K562 (cell line): ENCODE results near the gene CRYBA1. TPM values are rescaled to one million over a fixed set of nuclear protein-coding genes. Genes with fewer than 3 reads are reported as not detected.
A peak's percentile ranks its signal among the peaks of the same experiment; 100 is the strongest.

Source experiments
- ATAC-seq: fragments of 200-7000 bp; cut with Tn5 transposase; 3 replicates; pipeline ENCODE4 v1.9.1; 2020; ENCODE audit warnings: moderate library complexity
- BruUV-seq: library from RNA; stranded (reverse); fragments of 400-500 nt; replicated peaks from 2 replicates; lab custom pipeline; 2021; lab: Mats Ljungman, UMichigan
- CTCF ChIA-PET: fragments of 300-600 bp; formaldehyde crosslinking; extraction: SDS; loops from one replicate; lab custom pipeline; 2021; ENCODE audit warnings: low intra/inter-chr PET ratio; lab: Yijun Ruan, JAX
- POLR2A ChIA-PET: fragments of 300-600, 350-650 bp; sonication (Branson Sonifier 250); formaldehyde crosslinking; extraction: SDS; loops from one replicate; lab custom pipeline; 2021; ENCODE audit warnings: antibody characterized with exemption, inconsistent platforms; lab: Yijun Ruan, JAX
- DNase-seq, 4 experiments: peaks; one replicate each; pipeline versions ENCODE4 v3.0.0 to v3.0.0-alpha.2; 2011 to 2018; ENCODE audit warnings: low spot score in 3 of 4, mixed read lengths in 3 of 4; ENCODE audit errors: extremely low read depth in 1 of 4
- FAIRE-seq: peaks from 2 replicates; lab custom pipeline; 2011; peaks lifted over from hg19 to GRCh38; lab: Jason Lieb, UNC
- H2AFZ ChIP-seq: 2 replicates; pipeline ENCODE4 v1.6.0; 2011; ENCODE audit warnings: low read depth, low read length, control low read depth, inconsistent platforms
- H3K27ac ChIP-seq: fragments of 200-600 bp; 3 replicates; pipeline ENCODE4 v1.8.0; 2011; ENCODE audit warnings: low read depth, mild to moderate bottlenecking, control low read depth, inconsistent platforms, low read length, moderate library complexity, mixed read lengths; ENCODE audit errors: extremely low read depth
- H3K27me3 ChIP-seq, 2 experiments: fragments of 300-600 bp in 1 of 2; 2 replicates in 1 of 2; 3 replicates in 1 of 2; pipeline versions ENCODE4 v1.6.0 to v1.8.0; 2011; ENCODE audit warnings: inconsistent platforms in 2 of 2, low read length in 2 of 2, mild to moderate bottlenecking in 1 of 2, mixed read lengths in 1 of 2, moderate library complexity in 1 of 2; ENCODE audit not compliant: control insufficient read depth in 2 of 2, insufficient read depth in 2 of 2
- H3K36me3 ChIP-seq: fragments of 300-600 bp; 3 replicates; pipeline ENCODE4 v1.8.0; 2011; ENCODE audit warnings: mild to moderate bottlenecking, low read length, inconsistent platforms; ENCODE audit not compliant: control insufficient read depth, insufficient read depth
- H3K4me1 ChIP-seq, 2 experiments: fragments of 200-600 bp in 1 of 2; replicated peaks in 1 of 2; 2 replicates in 1 of 2; 3 replicates in 1 of 2; pipeline versions ENCODE4 v1.5.1 to v1.8.0; 2011; ENCODE audit warnings: inconsistent platforms in 2 of 2, low read length in 2 of 2, mild to moderate bottlenecking in 1 of 2, mixed read lengths in 1 of 2, moderate library complexity in 1 of 2; ENCODE audit not compliant: control insufficient read depth in 2 of 2, insufficient read depth in 2 of 2
- H3K4me2 ChIP-seq: 2 replicates; pipeline ENCODE4 v1.6.1; 2011; ENCODE audit warnings: low read length, control low read depth, inconsistent platforms, mixed read lengths; ENCODE audit not compliant: insufficient read depth
- H3K4me3 ChIP-seq: fragments of 200-600 bp; sonication (generic), shearing (Covaris generic); 2 replicates; pipeline ENCODE4 v1.5.1; 2016; ENCODE audit warnings: control low read depth, inconsistent platforms
- H3K79me2 ChIP-seq: fragments of 200-600 bp; 3 replicates; pipeline ENCODE4 v1.8.0; 2011; ENCODE audit warnings: low read length, inconsistent platforms; ENCODE audit not compliant: control insufficient read depth, insufficient read depth
- H3K9ac ChIP-seq, 2 experiments: 2 replicates each; pipeline versions ENCODE4 v1.6.0 to v1.6.1; 2011; ENCODE audit warnings: low read depth in 2 of 2, low read length in 2 of 2, control low read depth in 1 of 2, inconsistent platforms in 1 of 2, mild to moderate bottlenecking in 1 of 2, mixed read lengths in 1 of 2; ENCODE audit not compliant: insufficient read depth in 1 of 2
- H3K9me1 ChIP-seq: one replicate; pipeline ENCODE4 v1.6.0; 2011; ENCODE audit warnings: inconsistent platforms, mild to moderate bottlenecking, low read length, moderate library complexity; ENCODE audit not compliant: control insufficient read depth, insufficient read depth
- H3K9me3 ChIP-seq: replicated peaks from 2 replicates; pipeline ENCODE4 v1.5.1; 2011; ENCODE audit warnings: low read depth, low read length, inconsistent platforms; ENCODE audit not compliant: control insufficient read depth, insufficient read depth
- H4K20me1 ChIP-seq: replicated peaks from 2 replicates; pipeline ENCODE4 v1.6.1; 2011; ENCODE audit warnings: low read length, inconsistent platforms, mixed read lengths; ENCODE audit not compliant: control insufficient read depth, insufficient read depth
- CEBPG ChIP-seq, 3 experiments: fragments of 200-800 bp in 1 of 3; sonication (Bioruptor generic) in 1 of 3; sonication (generic) in 1 of 3; formaldehyde crosslinking in 1 of 3; IDR thresholded peaks in 2 of 3; conservative IDR thresholded peaks in 1 of 3; 2 replicates each; pipeline versions ENCODE4 v1.6.1 to v1.8.0; 2016 to 2022; ENCODE audit warnings: missing compliant biosample characterization in 2 of 3, missing genetic modification characterization in 2 of 3, mild to moderate bottlenecking in 1 of 3, missing genetic modification reagents in 1 of 3
- CGGBP1 ChIP-seq: fragments of 250-450 bp; sonication (Bioruptor Pico); IDR thresholded peaks from 2 replicates; pipeline ENCODE4 v1.9.0; 2021; ENCODE audit warnings: mild to moderate bottlenecking
- FOXJ3 ChIP-seq: sonication (generic); formaldehyde crosslinking; IDR thresholded peaks from 2 replicates; pipeline ENCODE4 v1.4.0; 2020; ENCODE audit warnings: mild to moderate bottlenecking, missing genetic modification reagents
- SUPT5H ChIP-seq: fragments of 450-650 bp; IDR thresholded peaks from 2 replicates; pipeline ENCODE4 v1.6.1; 2016
- ZNF274 ChIP-seq: IDR thresholded peaks from 2 replicates; pipeline ENCODE4 v1.6.1; 2011; ENCODE audit warnings: low read depth, mild to moderate bottlenecking, low read length, moderate library complexity, borderline replicate concordance
- WGBS: fragments of 100-300 bp; shearing (Covaris generic); methylation state at CpG from one replicate; pipeline ENCODE4 v1.1.6; 2016; ENCODE audit warnings: low coverage, mixed read lengths; ENCODE audit not compliant: insufficient coverage; ENCODE audit errors: missing lambda C conversion rate; 5-methylcytosine and 5-hydroxymethylcytosine counted together
- in situ Hi-C: fragments of 300-500 bp; cut with MboI; formaldehyde crosslinking; loops from 4 replicates; pipeline ENCODE4 v1.15.0; 2018; ENCODE audit warnings: inconsistent platforms, mixed read lengths
- intact Hi-C: fragments of 100-400 bp; cut with micrococcal nuclease; formaldehyde crosslinking; loops from 2 replicates; pipeline ENCODE4 v1.14.2; 2022
- polyA plus RNA-seq, 8 experiments: library from polyadenylated mRNA; depleted of rRNA in 4 of 8; stranded (reverse) in 5 of 8; unstranded in 3 of 8; fragments of >200 nt; fragmentation: Nextera tagmentation in 2 of 8; fragmentation: Illumina TruSeq in 1 of 8; extraction: Ambion mirVana in 2 of 8; extraction: Trizol in 1 of 8; gene quantifications; 2 replicates each; pipeline versions ENCODE4 v1.2.1 to v1.2.3, GENCODE V29; 2011 to 2014; ENCODE audit warnings: inconsistent platforms in 1 of 8, missing spikeins in 1 of 8
- total RNA-seq, 7 experiments: library from RNA; depleted of rRNA in 6 of 7; stranded (reverse); fragments of >200 nt in 6 of 7; fragmentation: Illumina TruSeq in 2 of 7; extraction: Trizol in 2 of 7; gene quantifications; 2 replicates each; pipeline versions ENCODE4 v1.2.1 to v1.2.3, GENCODE V29; 2011 to 2021; ENCODE audit warnings: low replicate concordance in 1 of 7
- TF ChIP-seq, protein P1 (sequence below), 2 experiments: fragments of 450-650 bp; IDR thresholded peaks; 2 replicates each; pipeline ENCODE4 v1.6.1; 2018; ENCODE audit warnings: mild to moderate bottlenecking in 2 of 2, low read depth in 1 of 2; ENCODE audit not compliant: partially characterized antibody in 2 of 2

CRYBA1 gene
- total and polyA plus RNA-seq, 9 of the 15 experiments (the other 6 are each of a cell fraction or from before 2014, with no cell fraction given): not detected

DNA sequence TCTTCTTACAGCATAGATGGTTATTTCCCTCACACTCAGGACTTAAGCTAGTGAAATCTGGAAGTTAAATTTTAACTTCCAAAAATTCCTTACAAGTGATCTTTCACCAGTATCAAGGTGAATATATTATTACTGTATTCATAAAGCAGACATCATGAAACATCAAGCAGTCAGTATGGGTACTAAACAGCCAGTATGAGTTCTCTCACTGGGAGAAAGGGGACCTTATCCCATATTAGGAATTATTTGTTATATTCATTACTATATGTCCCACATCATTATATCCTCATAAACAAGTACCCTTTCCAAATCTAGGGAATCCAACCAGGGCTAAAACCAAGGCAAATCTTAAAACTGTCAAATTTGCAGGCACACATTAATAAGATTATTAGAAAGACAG lies 32.0 kb downstream of the CRYBA1 start:
- Histone ChIP-seq H3K9ac (no peak overlapping the region), H3K9me1 (peaks cover 4% of the 10 kb centered on the region), H4K20me1 (peaks cover 25% of the 10 kb centered on the region), H3K9me3 (no peaks in the 10 kb centered on the region), H3K4me2 (no peak overlapping the region), H3K79me2 (peaks cover 96% of the 10 kb centered on the region), H3K4me1 (no peaks in the 10 kb centered on the region; a peak in 1 of 5 replicates), H3K4me3 (no peak overlapping the region), H3K27ac (no peak overlapping the region), H3K27me3 (no peaks in the 10 kb centered on the region), H2AFZ (no peak overlapping the region), H3K36me3 (peaks cover 92% of the 10 kb centered on the region)
- ATAC-seq (no peak), DNase-seq (no peak), FAIRE-seq (no peak)
- TF ChIP-seq ZNF274: peak; percentile 83
- no peak for TF ChIP-seq CGGBP1
- in situ Hi-C loops: no loop called here
- POLR2A ChIA-PET: interaction anchor here (1.2 to 1.4 kb wide), 2 partner anchors 15 to 22 kb away, joined by 4 to 5 read pairs; partner anchors contain the start of gene NUFIP2
- BruUV-seq: no TSS peak
- intact Hi-C loops: no loop called here
- CTCF ChIA-PET: no interaction called here

DNA sequence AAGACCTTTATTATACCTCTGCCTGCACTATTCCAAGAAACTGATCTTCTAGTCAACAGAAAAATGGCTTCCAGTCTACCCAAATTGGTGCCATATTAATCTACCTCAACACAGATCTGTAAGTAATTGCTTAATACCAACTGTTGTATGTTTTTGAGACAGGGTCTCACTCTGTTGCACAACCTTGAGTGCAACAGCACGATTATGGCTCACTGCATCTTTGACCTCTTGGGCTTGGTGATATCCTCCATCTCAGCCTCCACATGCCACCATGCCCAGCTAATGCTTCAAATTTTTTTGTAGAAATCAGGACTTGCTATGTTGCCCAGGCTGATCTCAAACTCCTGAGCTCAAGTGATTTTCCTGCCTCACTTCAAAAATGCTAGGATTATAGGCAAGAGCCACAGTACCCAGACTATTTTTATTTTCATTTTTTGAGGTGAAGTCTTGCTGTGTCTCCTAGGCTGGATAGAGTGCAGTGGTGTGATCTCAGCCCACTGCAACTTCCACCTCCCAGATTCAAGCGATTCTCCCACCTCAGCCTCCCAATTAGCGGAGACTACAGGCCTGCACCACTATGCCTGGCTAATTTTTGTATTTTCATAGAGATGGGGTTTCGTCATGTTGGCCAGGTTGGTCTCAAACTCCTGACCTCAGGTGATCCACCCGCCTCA lies 32.9 kb downstream of the CRYBA1 start:
- Histone ChIP-seq H3K27me3 (no peaks in the 10 kb centered on the region), H3K9ac (no peak overlapping the region), H3K27ac (no peak overlapping the region; the same call in 2 of the 3 replicates), H3K79me2 (peaks cover 95% of the 10 kb centered on the region), H3K4me2 (no peak overlapping the region)
- DNase-seq (no peak), ATAC-seq (no peak)
- in situ Hi-C loops: no loop called here
- BruUV-seq: no TSS peak
- ChIA-PET POLR2A (interaction anchor here (0.6 to 1.4 kb wide), 5 partner anchors 10 to 30 kb away, joined by 3 to 5 read pairs (median 3); partner anchors contain the start of gene NUFIP2), CTCF (no interaction called here)
- 94% methylated on average over 5 of the region's 5 CpGs for WGBS
- no peak for TF ChIP-seq CEBPG (CRISPR knock-in tag; IDR thresholded peaks at IDR 0.05)
- TF ChIP-seq CEBPG (tag; conservative IDR thresholded peaks at IDR 0.05 in 1 of 2, IDR thresholded peaks at IDR 0.05 in 1 of 2): 0 out of 4 replicates have a peak, but pooled peaks of 1 of the 2 experiments have one; percentile 7
- TF ChIP-seq, protein P1, sequence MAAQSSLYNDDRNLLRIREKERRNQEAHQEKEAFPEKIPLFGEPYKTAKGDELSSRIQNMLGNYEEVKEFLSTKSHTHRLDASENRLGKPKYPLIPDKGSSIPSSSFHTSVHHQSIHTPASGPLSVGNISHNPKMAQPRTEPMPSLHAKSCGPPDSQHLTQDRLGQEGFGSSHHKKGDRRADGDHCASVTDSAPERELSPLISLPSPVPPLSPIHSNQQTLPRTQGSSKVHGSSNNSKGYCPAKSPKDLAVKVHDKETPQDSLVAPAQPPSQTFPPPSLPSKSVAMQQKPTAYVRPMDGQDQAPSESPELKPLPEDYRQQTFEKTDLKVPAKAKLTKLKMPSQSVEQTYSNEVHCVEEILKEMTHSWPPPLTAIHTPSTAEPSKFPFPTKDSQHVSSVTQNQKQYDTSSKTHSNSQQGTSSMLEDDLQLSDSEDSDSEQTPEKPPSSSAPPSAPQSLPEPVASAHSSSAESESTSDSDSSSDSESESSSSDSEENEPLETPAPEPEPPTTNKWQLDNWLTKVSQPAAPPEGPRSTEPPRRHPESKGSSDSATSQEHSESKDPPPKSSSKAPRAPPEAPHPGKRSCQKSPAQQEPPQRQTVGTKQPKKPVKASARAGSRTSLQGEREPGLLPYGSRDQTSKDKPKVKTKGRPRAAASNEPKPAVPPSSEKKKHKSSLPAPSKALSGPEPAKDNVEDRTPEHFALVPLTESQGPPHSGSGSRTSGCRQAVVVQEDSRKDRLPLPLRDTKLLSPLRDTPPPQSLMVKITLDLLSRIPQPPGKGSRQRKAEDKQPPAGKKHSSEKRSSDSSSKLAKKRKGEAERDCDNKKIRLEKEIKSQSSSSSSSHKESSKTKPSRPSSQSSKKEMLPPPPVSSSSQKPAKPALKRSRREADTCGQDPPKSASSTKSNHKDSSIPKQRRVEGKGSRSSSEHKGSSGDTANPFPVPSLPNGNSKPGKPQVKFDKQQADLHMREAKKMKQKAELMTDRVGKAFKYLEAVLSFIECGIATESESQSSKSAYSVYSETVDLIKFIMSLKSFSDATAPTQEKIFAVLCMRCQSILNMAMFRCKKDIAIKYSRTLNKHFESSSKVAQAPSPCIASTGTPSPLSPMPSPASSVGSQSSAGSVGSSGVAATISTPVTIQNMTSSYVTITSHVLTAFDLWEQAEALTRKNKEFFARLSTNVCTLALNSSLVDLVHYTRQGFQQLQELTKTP (IDR thresholded peaks at IDR 0.05; ENCODE audit: low read depth in 1 of 2, partially characterized antibody in 2 of 2): no peak
- peak; percentile 51; the same call in 1 of the 2 replicates for TF ChIP-seq SUPT5H
- TF ChIP-seq FOXJ3 (CRISPR knock-in tag): no peak
- TF ChIP-seq, all 486 proteins: peak for 2
- Histone ChIP-seq H3K9me3 (no peaks in the 10 kb centered on the region), H3K4me3 (no peak overlapping the region), H4K20me1 (peaks cover 24% of the 10 kb centered on the region), H3K36me3 (peaks cover 90% of the 10 kb centered on the region), H3K9me1 (peaks cover 4% of the 10 kb centered on the region), H2AFZ (no peak overlapping the region), H3K4me1 (no peaks in the 10 kb centered on the region; a peak in 1 of 5 replicates)
- FAIRE-seq: no peak
- intact Hi-C loops: no loop called here
